Left forelimb (tissue), 1 donor: ENCODE data around the gene RENBP.
"Not testable (repeated sequence)": the region's sequence is repeated elsewhere in the genome, so short reads cannot be mapped to it uniquely, and the experiment has no call there.

Experiments
- DNase-seq: peaks from one replicate; pipeline ENCODE4 v3.0.0-alpha.2; 2018; ENCODE audit warnings: low spot score

Gene RENBP

GRCh38 chrX:153944140-153944799, at the start of gene RENBP:
Gene RENBP, minus strand, starts transcription at chrX:153944643. Its CDS starts 33 bp downstream, at chrX:153944610.
- no peak for DNase-seq

GRCh38 chrX:153993978-153994377, 49.5 kb upstream of the RENBP start:
- no peak for DNase-seq

- no peak for DNase-seq
Observed at GRCh38 chrX:153993079-153993478, 48.6 kb upstream of the RENBP start.

- DNase-seq: no peak
Observed at GRCh38 chrX:153992180-153992579, 47.7 kb upstream of the RENBP start.

- no peak for DNase-seq
Observed at GRCh38 chrX:153991013-153991580, 46.7 kb upstream of the RENBP start.

GRCh38 chrX:153989973-153990655, 45.7 kb upstream of the RENBP start:
- DNase-seq: no peak

- DNase-seq: no peak
Observed at GRCh38 chrX:153988493-153988892, 44.0 kb upstream of the RENBP start.

GRCh38 chrX:153984351-153985178, 40.1 kb upstream of the RENBP start:
- DNase-seq: no peak

GRCh38 chrX:153983321-153983801, 38.9 kb upstream of the RENBP start:
- no peak for DNase-seq

GRCh38 chrX:153981771-153982533, 37.5 kb upstream of the RENBP start:
- no peak for DNase-seq

GRCh38 chrX:153981231-153981630, 36.8 kb upstream of the RENBP start:
- no peak for DNase-seq

- DNase-seq: not testable (repeated sequence)
Observed at GRCh38 chrX:153980394-153980793, 36.0 kb upstream of the RENBP start.

- no peak for DNase-seq
Observed at GRCh38 chrX:153974726-153975286, 30.4 kb upstream of the RENBP start.

- DNase-seq: no peak
Observed at GRCh38 chrX:153974003-153974725, 29.7 kb upstream of the RENBP start.

- DNase-seq: no peak
Observed at GRCh38 chrX:153973127-153974002, 28.9 kb upstream of the RENBP start.

GRCh38 chrX:153972368-153973126, 28.1 kb upstream of the RENBP start, which contains the start of gene TMEM187:
Gene TMEM187, plus strand, starts transcription at chrX:153972754. Its CDS starts 9,309 bp downstream, at chrX:153982063.
- peak; percentile 90 for DNase-seq

GRCh38 chrX:153971450-153972367, 27.3 kb upstream of the RENBP start, which contains the start of gene HCFC1:
Gene HCFC1, minus strand, starts transcription at chrX:153971818. Its CDS starts 978 bp downstream, at chrX:153970840.
- peak; percentile 91 for DNase-seq
